ENCODE results near the gene ARMH3. TPM values are rescaled to one million over a fixed set of nuclear protein-coding genes. Genes with fewer than 3 reads are reported as not detected.
A peak's percentile ranks its signal among the peaks of the same experiment; 100 is the strongest.

Gene ARMH3
- total and polyA plus RNA-seq, 10 of the 15 experiments (the other 5 are each of a cell fraction or from before 2014, with no cell fraction given) = 13.0 to 33.0 (median 16.4) TPM

GRCh38 chr10:101843032-101844021 lies 212.6 kb downstream of the ARMH3 start, which contains the start of gene KCNIP2 (continued):
- no peak for TF ChIP-seq ZNF207 (IDR thresholded peaks at IDR 0.05; ENCODE audit: borderline replicate concordance)
- TF ChIP-seq NRF1 (conservative IDR thresholded peaks at IDR 0.05; ENCODE audit: low read depth, low read length) = no peak
- no peak for TF ChIP-seq SRF (IDR thresholded peaks at IDR 0.05; ENCODE audit: low read depth in 2 of 2, low read length in 2 of 2)
- TF ChIP-seq MYC (IDR thresholded peaks at IDR 0.05; ENCODE audit: insufficient read depth, insufficient read length, insufficient replicate concordance, low read length, severe bottlenecking) = no peak
- TF ChIP-seq TBL1XR1 (IDR thresholded peaks at IDR 0.05; ENCODE audit: low read depth, low read length) = no peak
- TF ChIP-seq NR2C1 (IDR thresholded peaks at IDR 0.05) = no peak
- no peak for TF ChIP-seq PRDM15 (CRISPR knock-in tag; IDR thresholded peaks at IDR 0.05)
- TF ChIP-seq RB1 (IDR thresholded peaks at IDR 0.05; ENCODE audit: borderline replicate concordance) = no peak
- no peak for TF ChIP-seq SIN3A (IDR thresholded peaks at IDR 0.05; ENCODE audit: low read depth, low read length)
- peak; percentile 42; the same call in 1 of the 2 replicates for TF ChIP-seq TCF12 (IDR thresholded peaks at IDR 0.05; ENCODE audit: low read depth, low read length)
- no peak for TF ChIP-seq USF1 (IDR thresholded peaks at IDR 0.05; ENCODE audit: borderline replicate concordance, extremely low read length, insufficient read depth, low read depth, low read length)
- peak; percentile 55; the same call in 1 of the 2 replicates for TF ChIP-seq HDGF (IDR thresholded peaks at IDR 0.05)
- peak; percentile 65 for TF ChIP-seq IKZF1 (conservative IDR thresholded peaks at IDR 0.05)
- no peak for TF ChIP-seq FOS (IDR thresholded peaks at IDR 0.05; ENCODE audit: borderline replicate concordance, extremely low read depth, insufficient read length)
- TF ChIP-seq SP1 (IDR thresholded peaks at IDR 0.05; ENCODE audit: low read depth, low read length) = no peak
- TF ChIP-seq YBX1 (IDR thresholded peaks at IDR 0.05) = no peak
- TF ChIP-seq POLR2A (IDR thresholded peaks at IDR 0.05; ENCODE audit: low read depth, low read length) = peak; percentile 40
- TF ChIP-seq BCL3 (IDR thresholded peaks at IDR 0.05; ENCODE audit: borderline replicate concordance, insufficient read depth, low read depth, low read length, poor library complexity, severe bottlenecking) = peak; percentile 93
- peak; percentile 14; the same call in 1 of the 2 replicates for TF ChIP-seq RAD21 (IDR thresholded peaks at IDR 0.05; ENCODE audit: insufficient read depth, low read depth, low read length)
- no peak for TF ChIP-seq NFIC (IDR thresholded peaks at IDR 0.05; ENCODE audit: low read depth, low read length)
- TF ChIP-seq ESRRA (IDR thresholded peaks at IDR 0.05; ENCODE audit: low read length) = no peak
- no peak for TF ChIP-seq RUNX3 (IDR thresholded peaks at IDR 0.05; ENCODE audit: low read length)
- no peak for TF ChIP-seq E2F4 (IDR thresholded peaks at IDR 0.05; ENCODE audit: low read depth, low read length)
- no peak for TF ChIP-seq PAX5 (IDR thresholded peaks at IDR 0.05; ENCODE audit: borderline replicate concordance, low read depth, low read length)
